HG03039 (cell line): ENCODE data around the gene CRISP1.
"Not testable (repeated sequence)": the region's sequence is repeated elsewhere in the genome, so short reads cannot be mapped to it uniquely, and the experiment has no call there.

Source experiments
- ATAC-seq: cut with Tn5 transposase; IDR thresholded peaks from one replicate; pipeline ENCODE4 v1.9.1; 2021; ENCODE audit warnings: mild to moderate bottlenecking, moderate library complexity; ENCODE audit not compliant: unreplicated experiment

CRISP1 gene

DNA sequence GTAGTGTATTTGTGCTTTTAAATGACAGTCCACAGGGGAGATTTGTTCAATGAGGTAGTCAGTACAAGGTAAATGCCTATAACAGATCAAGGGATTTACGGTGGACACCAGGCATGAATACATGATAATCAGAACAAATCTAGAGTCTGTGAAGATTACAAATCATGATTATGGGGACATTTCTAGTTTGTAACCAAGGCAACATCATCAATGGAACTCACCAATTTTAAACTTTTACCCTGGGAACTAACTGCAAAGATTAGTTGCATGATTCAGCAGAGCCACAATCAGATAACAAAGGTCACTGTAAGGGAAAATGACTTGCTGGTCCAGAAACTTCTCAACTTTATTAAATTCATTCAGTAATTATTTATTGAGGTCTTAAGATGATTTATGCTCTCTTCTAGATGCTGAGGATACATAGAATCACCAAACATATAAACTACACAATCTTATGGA lies at the start of gene CRISP1:
Gene CRISP1, minus strand, starts transcription at position 51 of the 459 bp plus-strand sequence. CDS start 9,135 bp downstream, outside the sequence.
- no peak for ATAC-seq

DNA sequence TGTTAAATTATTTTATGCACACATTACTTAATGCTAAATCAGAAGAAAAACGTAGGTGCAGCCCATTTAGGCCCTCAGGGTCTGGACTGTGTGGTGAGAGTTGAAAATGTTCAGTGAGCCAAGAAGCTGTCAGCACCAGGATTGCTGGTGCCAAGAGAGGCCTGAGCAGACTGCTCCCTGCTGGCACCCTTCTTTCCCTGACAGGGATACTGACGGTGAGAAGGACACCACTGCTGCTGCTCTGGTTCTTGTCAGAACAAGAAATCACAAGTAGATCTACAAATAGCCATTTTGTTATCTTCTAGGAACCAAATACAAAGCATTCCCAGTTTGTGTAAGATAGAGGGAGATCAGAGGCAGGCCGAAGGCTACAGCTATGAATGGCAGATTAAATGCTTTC lies 48.7 kb upstream of the CRISP1 start:
- ATAC-seq: no peak

DNA sequence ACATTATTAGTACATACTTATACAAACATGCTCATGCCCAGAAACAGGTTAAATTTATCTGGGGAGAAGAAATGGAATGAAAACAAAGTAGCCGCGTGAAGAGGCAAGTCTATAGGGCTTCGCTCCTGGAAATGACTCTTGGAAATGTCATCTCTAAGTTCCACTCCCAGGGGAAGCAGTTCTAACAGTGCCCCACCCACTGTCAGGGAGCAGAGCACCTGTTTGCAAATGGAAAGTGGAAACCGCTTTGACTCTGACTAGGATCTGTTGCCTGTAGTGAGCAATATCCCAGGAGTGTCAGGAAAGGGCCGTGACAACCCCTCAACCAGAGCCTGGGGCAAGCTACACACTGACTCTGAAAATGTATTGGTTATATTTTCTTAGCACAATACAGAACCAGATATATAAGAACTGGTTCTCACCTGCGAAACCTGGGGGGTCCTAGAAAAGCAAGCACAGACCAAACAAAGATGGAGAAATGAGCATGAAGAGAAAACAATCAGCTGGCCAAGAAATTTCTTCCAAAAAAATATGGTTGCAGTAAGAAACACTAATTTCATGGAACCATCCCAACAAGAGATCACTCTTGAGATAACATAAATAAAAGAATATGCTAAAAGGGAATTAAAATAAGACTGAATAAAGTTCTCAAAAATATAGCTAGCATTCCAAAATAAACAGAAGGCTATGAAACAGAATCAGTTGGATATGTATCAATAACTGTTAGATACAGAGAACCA lies 47.5 kb upstream of the CRISP1 start:
- no peak for ATAC-seq

DNA sequence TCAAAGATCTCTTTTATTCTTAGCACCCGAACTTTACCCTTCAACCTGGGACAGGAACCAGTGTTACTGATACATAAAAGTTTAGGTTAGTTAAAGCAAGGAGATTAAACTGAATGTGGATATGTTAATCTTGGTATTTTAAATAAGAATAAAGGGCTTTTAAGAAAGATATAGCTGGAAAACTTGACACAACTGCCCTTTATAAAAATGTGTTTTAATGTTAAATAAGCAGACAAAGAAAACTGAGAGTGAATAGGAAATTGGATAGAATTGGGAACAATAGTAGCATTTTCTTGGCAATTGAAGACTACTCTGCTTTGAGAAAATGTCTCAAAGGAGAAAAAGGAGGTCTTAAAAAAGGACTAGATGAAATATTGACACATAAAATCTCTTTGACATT lies 45.9 kb upstream of the CRISP1 start:
- ATAC-seq: no peak

GRCh38 chr6:49911252-49911651 lies 44.9 kb upstream of the CRISP1 start:
- no peak for ATAC-seq

DNA sequence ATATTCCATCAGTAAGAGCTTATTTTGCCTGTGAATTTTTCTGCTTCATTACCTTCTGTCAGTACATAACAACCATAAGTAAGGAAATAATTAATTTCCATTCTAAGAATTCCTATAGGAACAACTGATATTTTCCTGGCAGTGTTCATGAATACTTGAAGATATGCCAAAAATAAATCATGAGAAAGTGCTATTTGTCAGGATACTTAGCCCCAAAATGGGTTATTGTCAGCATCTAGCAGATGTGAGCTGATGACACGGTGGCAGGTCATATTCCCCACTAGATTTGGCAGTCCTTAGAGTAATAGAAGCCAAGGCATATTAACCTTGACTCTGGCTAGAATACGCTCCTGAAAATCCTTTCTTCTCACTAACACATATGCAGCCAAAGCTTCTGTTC lies 43.2 kb upstream of the CRISP1 start:
- ATAC-seq: no peak

GRCh38 chr6:49906526-49906925 lies 40.2 kb upstream of the CRISP1 start:
- no peak for ATAC-seq

DNA sequence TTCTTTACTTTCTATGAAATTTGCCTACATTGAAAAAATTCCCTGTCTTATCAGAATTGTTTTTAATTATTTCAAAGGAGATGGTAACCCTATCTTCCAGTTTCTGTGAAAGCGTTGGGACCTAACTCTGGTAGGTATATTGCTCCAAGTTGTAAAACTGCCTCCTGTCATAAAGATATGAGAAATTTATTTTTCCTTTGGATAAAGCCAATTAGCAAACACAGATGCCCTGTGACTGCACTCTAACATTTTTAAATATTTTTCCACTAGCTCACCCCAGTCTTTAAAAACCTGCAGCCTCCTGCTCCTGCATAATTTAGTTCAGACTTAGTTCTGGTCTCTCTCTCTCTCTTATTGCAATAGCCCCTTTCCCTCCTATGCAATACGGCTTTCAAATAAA lies 39.0 kb upstream of the CRISP1 start:
- ATAC-seq: no peak

- no peak for ATAC-seq
Observed at GRCh38 chr6:49902856-49903255, 36.5 kb upstream of the CRISP1 start.

DNA sequence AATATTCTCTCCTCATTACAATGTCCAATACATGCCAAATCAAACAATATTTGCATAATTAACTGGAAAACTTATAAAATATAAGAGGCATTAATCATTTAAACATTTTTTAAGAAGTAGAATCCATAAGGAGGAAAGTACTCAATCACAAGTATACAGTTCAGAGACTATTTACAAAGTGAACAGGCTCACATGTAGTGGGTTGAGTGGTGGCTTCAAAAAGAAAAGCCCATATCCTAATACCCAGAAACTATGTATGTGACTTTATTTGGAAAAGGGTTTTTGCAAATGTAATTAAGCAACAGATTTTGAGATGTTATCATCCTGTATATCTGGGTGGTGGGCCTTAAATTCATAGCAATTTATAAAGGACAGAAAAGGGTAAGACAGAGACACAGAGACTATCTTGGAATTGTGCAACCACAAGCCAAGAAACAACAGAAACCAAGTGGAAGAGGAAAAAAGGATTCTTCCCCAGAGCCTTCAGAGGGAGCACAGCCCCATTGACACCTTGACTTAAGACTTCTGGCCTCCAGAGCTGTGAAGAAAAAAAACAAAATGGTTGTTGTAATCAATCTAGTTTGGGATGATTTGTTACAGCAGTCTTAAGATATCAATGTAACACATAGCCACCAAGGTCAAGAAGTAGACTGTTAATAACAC lies 32.7 kb upstream of the CRISP1 start:
- ATAC-seq: no peak

DNA sequence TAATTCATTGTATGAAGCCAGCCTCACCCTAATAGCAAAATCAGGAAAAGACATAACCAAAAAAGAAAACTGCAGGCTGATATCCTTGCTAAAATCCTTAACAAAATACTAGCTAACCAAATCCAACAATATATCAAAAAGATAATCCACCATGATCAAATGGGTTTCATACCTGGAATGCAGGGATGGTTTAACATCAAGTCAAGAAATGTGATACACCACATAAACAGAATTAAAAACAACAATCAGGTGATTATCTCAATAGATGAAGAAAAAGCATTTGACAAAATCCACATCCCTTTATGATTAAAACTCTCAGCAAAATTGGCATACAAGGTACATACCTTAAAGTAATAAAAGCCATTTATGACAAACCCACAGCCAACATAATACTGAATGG lies 29.2 kb upstream of the CRISP1 start:
- not testable (repeated sequence) for ATAC-seq

DNA sequence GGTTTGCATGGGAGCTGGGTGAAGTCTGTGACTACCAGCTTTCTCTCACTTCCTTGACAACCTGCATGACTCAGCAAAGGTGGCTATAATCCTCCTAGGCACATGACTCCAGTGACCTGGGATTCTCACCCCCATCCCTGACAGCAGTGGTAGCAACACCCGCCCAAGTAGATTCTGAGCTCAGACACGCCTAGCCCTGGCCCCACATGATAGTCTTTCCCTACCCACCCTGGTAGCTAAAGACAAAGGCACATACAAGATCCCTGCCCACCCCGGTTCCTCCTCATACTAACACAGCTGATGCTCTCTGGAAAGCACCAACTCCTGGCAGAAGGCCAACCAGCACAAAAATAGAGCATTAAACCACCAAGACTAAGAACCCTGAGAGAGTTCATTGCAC lies 25.9 kb upstream of the CRISP1 start:
- ATAC-seq: no peak

DNA sequence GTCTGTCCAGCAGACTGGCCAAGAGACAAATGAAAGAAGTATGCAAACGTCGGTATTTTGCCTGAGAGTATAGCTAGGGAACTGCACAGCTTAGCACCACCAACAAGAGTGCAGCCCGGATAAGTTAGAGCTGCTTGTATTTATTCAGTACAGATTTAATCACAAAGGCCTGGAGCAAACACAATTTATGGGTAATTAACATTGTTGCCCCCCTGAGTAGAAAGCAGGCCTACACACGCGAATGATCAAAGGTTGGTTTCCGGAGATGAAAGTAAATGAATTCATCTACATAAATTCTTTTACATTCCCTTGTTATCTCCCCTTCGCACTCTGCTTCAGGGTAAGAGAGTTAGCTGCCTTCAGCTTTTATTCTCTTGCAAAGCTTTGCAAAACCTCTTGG lies 24.7 kb upstream of the CRISP1 start:
- ATAC-seq: no peak

- no peak for ATAC-seq
Observed at GRCh38 chr6:49888742-49889431, 22.6 kb upstream of the CRISP1 start.

DNA sequence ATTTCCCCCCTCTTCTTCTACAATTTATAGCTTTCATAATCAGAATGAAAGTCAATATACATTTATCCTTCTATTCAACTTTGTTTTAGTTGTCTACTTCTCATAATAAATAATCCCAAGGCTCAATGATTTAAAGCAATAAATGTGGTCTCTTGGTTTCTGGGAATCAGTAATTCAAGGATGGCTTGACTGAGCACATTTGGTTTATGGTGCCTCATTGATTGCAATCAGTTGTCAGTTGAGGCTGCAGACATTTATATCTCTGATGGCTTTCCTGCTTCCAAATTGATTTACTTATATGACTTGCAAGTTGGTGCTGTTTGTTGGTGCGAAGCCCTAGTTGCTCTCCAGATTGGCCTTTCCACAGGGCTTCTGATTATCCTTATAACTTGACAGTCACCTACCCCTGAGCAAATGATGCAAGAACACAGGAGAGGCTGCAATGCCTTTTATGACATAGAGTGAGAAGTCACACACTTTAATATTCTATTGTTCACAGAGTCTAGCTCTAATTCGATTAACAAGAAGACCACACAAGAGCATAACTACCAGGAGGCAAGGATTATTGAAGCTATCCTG lies 2.7 kb upstream of the CRISP1 start:
- ATAC-seq: no peak

DNA sequence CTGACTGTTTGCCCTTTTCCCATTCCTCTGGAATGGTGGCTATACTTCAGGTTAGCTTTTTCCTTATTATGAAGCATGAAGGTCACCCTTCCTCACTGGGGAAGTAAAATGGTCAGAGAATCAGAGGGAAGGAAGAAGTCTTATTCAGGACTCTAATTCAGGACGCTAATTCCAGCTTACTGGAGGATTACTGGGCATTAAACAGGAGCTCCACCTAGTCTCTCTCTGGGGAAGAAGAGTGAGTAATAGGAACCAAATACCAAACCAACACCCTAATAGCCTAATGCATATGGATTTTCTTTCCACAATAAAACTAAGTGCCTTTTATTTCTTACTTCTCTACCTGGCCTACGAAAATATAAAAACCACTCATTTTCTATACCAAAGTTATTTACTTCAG lies 10.1 kb downstream of the CRISP1 start:
- no peak for ATAC-seq

GRCh38 chr6:49855221-49855620 lies 11.1 kb downstream of the CRISP1 start:
- ATAC-seq: no peak

GRCh38 chr6:49852975-49853374 lies 13.4 kb downstream of the CRISP1 start:
- no peak for ATAC-seq

- peak; percentile 88 for ATAC-seq
Observed at GRCh38 chr6:49849213-49849907, 17.0 kb downstream of the CRISP1 start.

DNA sequence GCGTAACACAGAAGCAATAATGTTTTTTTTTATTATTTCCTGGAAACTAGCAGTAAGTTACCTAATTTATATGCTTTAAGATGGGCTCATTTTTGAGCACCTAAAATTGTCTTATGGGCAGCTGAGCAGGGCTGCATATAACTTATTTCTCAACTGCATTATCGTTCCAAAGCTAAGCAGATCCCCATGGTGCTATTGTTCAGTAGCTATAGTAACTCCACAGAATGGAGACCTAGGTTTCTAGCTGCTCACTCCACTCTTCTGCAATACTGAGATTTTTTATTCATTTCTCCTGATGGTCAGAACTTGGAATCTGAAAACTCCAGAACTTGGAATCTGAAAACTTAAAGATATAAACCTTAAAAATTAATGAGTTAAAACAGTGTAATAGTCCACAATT lies 18.7 kb downstream of the CRISP1 start:
- ATAC-seq: no peak

GRCh38 chr6:49847014-49847413 lies 19.3 kb downstream of the CRISP1 start:
- ATAC-seq: no peak
